ENCODE results near the gene CDC25B. TPM values are rescaled to one million over a fixed set of nuclear protein-coding genes. Genes with fewer than 3 reads are reported as not detected.

CDC25B gene
- total and polyA plus RNA-seq, 2 of the 13 experiments (the other 11 are each of a cell fraction or from before 2014, with no cell fraction given): 14.5 to 19.4 TPM

GRCh38 chr20:3846740-3847428 is 50.8 kb downstream of the CDC25B start, which contains the start of gene MAVS (continued):
- TF ChIP-seq ZNF318 (CRISPR knock-in tag; IDR thresholded peaks at IDR 0.05): peak; percentile 8; the same call in 1 of the 2 replicates
- peak; percentile 68 for TF ChIP-seq CTCF (CRISPR knock-in tag; IDR thresholded peaks at IDR 0.05)
- TF ChIP-seq PBX3 (CRISPR knock-in tag; IDR thresholded peaks at IDR 0.05; ENCODE audit: borderline replicate concordance): 0 out of 2 replicates have a peak, but pooled peaks have one; percentile 43
- no peak for TF ChIP-seq NBN (conservative IDR thresholded peaks at IDR 0.05)
- peak; percentile 88 for TF ChIP-seq ASH2L (IDR thresholded peaks at IDR 0.05; ENCODE audit: insufficient read length, low read depth, low read length)
- peak; percentile 25 for TF ChIP-seq RXRB (CRISPR knock-in tag; IDR thresholded peaks at IDR 0.05; ENCODE audit: borderline replicate concordance)
- peak; percentile 94; the same call in 1 of the 2 replicates for TF ChIP-seq ZBTB39 (CRISPR knock-in tag; IDR thresholded peaks at IDR 0.05)
- peak; percentile 87; the same call in 1 of the 2 replicates for TF ChIP-seq ZNF275 (CRISPR knock-in tag; IDR thresholded peaks at IDR 0.05; ENCODE audit: borderline replicate concordance)
- TF ChIP-seq SIN3A (IDR thresholded peaks at IDR 0.05; ENCODE audit: borderline replicate concordance, low read depth, low read length): peak; percentile 84; the same call in 1 of the 2 replicates

Measured in HepG2 (cell line).